Urinary bladder (tissue), 4 donors: ENCODE data around the gene NAE1. TPM values are rescaled to one million over a fixed set of nuclear protein-coding genes. Genes with fewer than 3 reads are reported as not detected.

Source experiments
- DNase-seq: peaks from one replicate; pipeline ENCODE4 v3.0.0-alpha.2; 2015; ENCODE audit errors: extremely low spot score
- H3K27ac ChIP-seq: one replicate; pipeline ENCODE4 v1.5.1; 2013; ENCODE audit warnings: low read depth, mild to moderate bottlenecking, moderate library complexity
- H3K36me3 ChIP-seq: one replicate; pipeline ENCODE4 v1.6.1; 2013; ENCODE audit warnings: mild to moderate bottlenecking, moderate library complexity; ENCODE audit not compliant: insufficient read depth
- H3K4me1 ChIP-seq: one replicate; pipeline ENCODE4 v1.6.1; 2013; ENCODE audit warnings: mild to moderate bottlenecking, moderate library complexity; ENCODE audit not compliant: insufficient read depth
- H3K4me3 ChIP-seq: one replicate; pipeline ENCODE4 v1.5.1; 2013; ENCODE audit warnings: low read depth, low read length
- WGBS: extraction: QIAGEN DNeasy Blood & Tissue Kit; methylation state at CpG from one replicate; pipeline ENCODE4 v1.1.7; 2013; 5-methylcytosine and 5-hydroxymethylcytosine counted together
- polyA plus RNA-seq: library from polyadenylated mRNA; stranded (reverse); fragments of 200-250 nt; gene quantifications from one replicate; pipeline ENCODE4 v1.2.3, GENCODE V29; 2013
- total RNA-seq: library from RNA; depleted of rRNA; stranded (reverse); fragments of >200 nt; gene quantifications from one replicate; pipeline ENCODE4 v1.2.3, GENCODE V29; 2014
- donor health status: healthy with polysubstance abuse.
- donor health status: healthy.

The NAE1 gene
- total and polyA plus RNA-seq, 2 donors = 36.2 to 74.4 TPM

DNA sequence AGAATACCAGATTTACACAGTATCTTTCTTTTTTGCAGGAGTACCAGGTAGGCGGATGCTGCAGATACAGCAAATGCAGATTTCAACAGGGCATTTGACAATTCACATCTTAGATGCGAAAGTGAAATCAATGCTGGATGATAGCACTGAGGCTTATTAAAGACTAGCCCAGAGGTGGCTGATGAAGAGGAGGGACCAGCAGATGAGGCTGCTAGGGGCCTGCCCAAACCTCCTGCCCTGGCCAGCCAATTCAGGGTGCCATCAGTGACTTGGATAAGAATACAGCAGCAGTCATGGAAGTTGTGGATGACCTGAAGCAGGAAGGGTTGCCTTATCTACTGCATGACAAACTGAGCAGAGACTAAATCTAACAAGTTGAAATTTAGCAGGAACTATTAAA, 77.8 kb downstream of the NAE1 start:
- Histone ChIP-seq H3K27ac (no peak overlapping the region), H3K4me1 (no peaks in the 10 kb centered on the region), H3K36me3 (no peaks in the 10 kb centered on the region), H3K4me3 (no peak overlapping the region)
- WGBS = 100% methylated on average over 2 of the region's 2 CpGs
- DNase-seq = no peak

Other genes starting within 250 kb of the NAE1 start
- 29.2 TPM for gene CMTM3, start 226.3 kb downstream of the NAE1 start, total RNA-seq
- gene CMTM3, start 226.3 kb downstream of the NAE1 start, polyA plus RNA-seq = 33.4 TPM
- gene CMTM4, start 134.2 kb downstream of the NAE1 start, total RNA-seq = 17.8 TPM
- 8.9 TPM for gene CMTM4, start 134.2 kb downstream of the NAE1 start, polyA plus RNA-seq
- gene DYNC1LI2, start 79.4 kb downstream of the NAE1 start, total RNA-seq = 153 TPM
- 74.6 TPM for gene DYNC1LI2, start 79.4 kb downstream of the NAE1 start, polyA plus RNA-seq
- gene TERB1, start 29.4 kb downstream of the NAE1 start, total RNA-seq = not detected
- not detected for gene TERB1, start 29.4 kb downstream of the NAE1 start, polyA plus RNA-seq
- not detected for gene CA7, start 13.4 kb upstream of the NAE1 start, total RNA-seq
- not detected for gene CA7, start 13.4 kb upstream of the NAE1 start, polyA plus RNA-seq
- 5.6 TPM for gene PDP2, start 49.5 kb upstream of the NAE1 start, total RNA-seq
- gene PDP2, start 49.5 kb upstream of the NAE1 start, polyA plus RNA-seq = 5.0 TPM
- gene CDH16, start 87.9 kb upstream of the NAE1 start, total RNA-seq = not detected
- not detected for gene CDH16, start 87.9 kb upstream of the NAE1 start, polyA plus RNA-seq
- 7.0 TPM for gene RRAD, start 94.6 kb upstream of the NAE1 start, total RNA-seq
- 26.1 TPM for gene RRAD, start 94.6 kb upstream of the NAE1 start, polyA plus RNA-seq
- gene CIAO2B, start 103.4 kb upstream of the NAE1 start, total RNA-seq = 52.0 TPM
- 174 TPM for gene CIAO2B, start 103.4 kb upstream of the NAE1 start, polyA plus RNA-seq
- 12.9 TPM for gene CES2, start 104.5 kb upstream of the NAE1 start, total RNA-seq
- gene CES2, start 104.5 kb upstream of the NAE1 start, polyA plus RNA-seq = 32.5 TPM
- not detected for gene CES3, start 130.3 kb upstream of the NAE1 start, total RNA-seq
- 0.19 TPM for gene CES3, start 130.3 kb upstream of the NAE1 start, polyA plus RNA-seq
- 4.9 TPM for gene CES4A, start 157.6 kb upstream of the NAE1 start, total RNA-seq
- 4.0 TPM for gene CES4A, start 157.6 kb upstream of the NAE1 start, polyA plus RNA-seq
- gene CBFB, start 198.2 kb upstream of the NAE1 start, total RNA-seq = 62.5 TPM
- gene CBFB, start 198.2 kb upstream of the NAE1 start, polyA plus RNA-seq = 19.3 TPM